ENCODE results near the gene ME1. TPM values are rescaled to one million over a fixed set of nuclear protein-coding genes. Genes with fewer than 3 reads are reported as not detected.

Gene ME1
- 10 to 100 TPM in 1 of 3 donors, 1 to 10 TPM in 2; 5.2 to 34.6 (median 7.2) TPM for total RNA-seq

DNA sequence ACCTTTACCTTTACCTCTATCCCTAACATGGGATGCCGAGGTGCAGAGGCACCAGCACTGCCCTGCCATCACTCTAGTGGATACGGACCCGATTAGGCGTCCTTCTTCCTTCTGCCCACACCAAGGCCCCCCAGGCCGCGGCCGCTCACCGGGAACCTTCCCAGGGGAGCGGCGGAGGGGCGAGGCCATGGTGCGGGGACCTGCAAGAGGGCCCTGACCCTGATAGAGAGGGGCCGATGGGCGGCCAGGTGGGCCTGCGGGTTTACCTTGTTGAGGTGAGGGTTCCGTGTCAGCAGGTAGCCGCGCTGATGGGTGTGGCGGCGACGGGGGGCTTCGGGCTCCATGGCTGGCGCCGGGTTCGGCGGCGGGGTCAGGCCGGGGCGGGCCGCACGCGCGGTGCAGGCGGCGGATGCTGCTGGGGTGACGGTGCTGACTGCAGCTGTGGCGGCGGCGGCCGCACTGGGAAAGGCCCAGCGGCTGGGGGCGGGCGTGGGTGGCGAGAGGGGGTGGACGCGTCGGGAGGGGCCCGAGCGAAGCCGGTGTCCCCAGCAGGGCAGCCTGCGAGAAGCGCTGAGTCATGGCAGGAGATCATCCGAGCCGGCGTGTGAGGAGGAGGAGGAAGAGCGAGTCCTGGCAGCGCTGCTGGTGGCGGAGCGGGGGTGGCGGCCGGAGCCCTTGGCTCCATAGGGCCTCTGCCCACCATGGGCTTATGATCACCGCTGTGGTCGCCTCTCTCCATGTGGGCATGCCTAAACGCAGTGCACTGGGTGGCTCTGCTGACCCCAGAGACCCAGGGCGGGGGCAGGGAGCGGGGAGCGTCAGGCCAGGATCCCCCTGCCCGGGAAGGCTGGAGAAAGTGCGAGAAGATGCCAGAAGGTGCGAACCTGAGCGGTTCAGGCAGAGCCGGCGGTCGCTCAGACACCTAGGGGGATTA, at the start of gene ME1:
Gene ME1 (minus strand): TSS at position 441 of the 934 bp plus-strand sequence. CDS start 97 bp downstream, at position 344.
- intact Hi-C loops (cut with DNase I; ENCODE audit: low total_unique reads) = no loop called here

DNA sequence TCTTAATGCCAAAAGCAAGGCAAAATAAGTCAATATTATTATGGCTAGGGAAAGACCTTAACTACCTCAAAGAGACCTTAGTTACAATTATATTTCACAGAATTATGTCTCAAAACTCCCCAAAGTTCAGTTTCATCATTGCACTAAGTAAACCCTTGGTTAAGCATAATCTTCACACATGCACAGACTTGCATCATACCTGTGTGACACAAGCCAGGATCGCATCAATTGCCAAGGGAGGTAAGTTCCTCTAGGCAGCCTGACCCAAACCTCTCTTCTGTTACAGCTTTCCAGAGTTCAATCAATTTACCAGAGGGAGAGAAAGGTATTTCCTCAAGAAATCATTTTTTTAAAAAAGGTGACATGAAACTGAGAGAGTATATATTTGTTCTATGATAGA, 49.6 kb upstream of the ME1 start:
- TF ChIP-seq POLR2AphosphoS5 (IDR thresholded peaks at IDR 0.05) = no peak
- TF ChIP-seq, protein P1, sequence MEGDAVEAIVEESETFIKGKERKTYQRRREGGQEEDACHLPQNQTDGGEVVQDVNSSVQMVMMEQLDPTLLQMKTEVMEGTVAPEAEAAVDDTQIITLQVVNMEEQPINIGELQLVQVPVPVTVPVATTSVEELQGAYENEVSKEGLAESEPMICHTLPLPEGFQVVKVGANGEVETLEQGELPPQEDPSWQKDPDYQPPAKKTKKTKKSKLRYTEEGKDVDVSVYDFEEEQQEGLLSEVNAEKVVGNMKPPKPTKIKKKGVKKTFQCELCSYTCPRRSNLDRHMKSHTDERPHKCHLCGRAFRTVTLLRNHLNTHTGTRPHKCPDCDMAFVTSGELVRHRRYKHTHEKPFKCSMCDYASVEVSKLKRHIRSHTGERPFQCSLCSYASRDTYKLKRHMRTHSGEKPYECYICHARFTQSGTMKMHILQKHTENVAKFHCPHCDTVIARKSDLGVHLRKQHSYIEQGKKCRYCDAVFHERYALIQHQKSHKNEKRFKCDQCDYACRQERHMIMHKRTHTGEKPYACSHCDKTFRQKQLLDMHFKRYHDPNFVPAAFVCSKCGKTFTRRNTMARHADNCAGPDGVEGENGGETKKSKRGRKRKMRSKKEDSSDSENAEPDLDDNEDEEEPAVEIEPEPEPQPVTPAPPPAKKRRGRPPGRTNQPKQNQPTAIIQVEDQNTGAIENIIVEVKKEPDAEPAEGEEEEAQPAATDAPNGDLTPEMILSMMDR (IDR thresholded peaks at IDR 0.05) = no peak
- TF ChIP-seq POLR2A (IDR thresholded peaks at IDR 0.05) = no peak
- no peak overlapping the region for H3K27ac ChIP-seq
- intact Hi-C loops (cut with DNase I; ENCODE audit: low total_unique reads) = loop anchor here (2.0 kb wide), 1 partner anchor 22 kb away; no protein-coding TSS in a partner anchor

More for the DNA sequence above, at the start of gene ME1:
- Histone ChIP-seq H3K36me3 (no peaks in the 10 kb centered on the region), H3K27me3 (no peaks in the 10 kb centered on the region), H3K27ac (peak within 1 kb of the TSS; percentile 16 to 36), H3K4me3 (peak within 1 kb of the TSS; percentile 55 to 65 (median 61)), H3K4me1 (no peaks in the 10 kb centered on the region), H3K9me3 (no peaks in the 10 kb centered on the region)
- TF ChIP-seq POLR2A (IDR thresholded peaks at IDR 0.05) (no peak), POLR2AphosphoS5 (IDR thresholded peaks at IDR 0.05) (no peak)
- TF ChIP-seq, protein P1 (IDR thresholded peaks at IDR 0.05) = no peak
- DNase-seq (ENCODE audit: low spot score in 2 of 2) = peak in 1 of 2 donors; percentile 22

GRCh38 chr6:83479389-83479788, 48.5 kb upstream of the ME1 start:
- H3K4me3 ChIP-seq = no peak overlapping the region
- no peaks in the 10 kb centered on the region for H3K36me3 ChIP-seq
- H3K4me1 ChIP-seq = no peaks in the 10 kb centered on the region
- intact Hi-C loops (cut with DNase I; ENCODE audit: low total_unique reads) = no loop called here
- H3K27ac ChIP-seq = no peak overlapping the region
- TF ChIP-seq POLR2AphosphoS5 (IDR thresholded peaks at IDR 0.05) = no peak
- no peak for TF ChIP-seq POLR2A (IDR thresholded peaks at IDR 0.05)
- TF ChIP-seq, protein P1 (IDR thresholded peaks at IDR 0.05) = no peak
- no peak for DNase-seq (ENCODE audit: low spot score in 2 of 2)
- no peaks in the 10 kb centered on the region for H3K27me3 ChIP-seq
- H3K9me3 ChIP-seq = no peaks in the 10 kb centered on the region

More for the DNA sequence above, 49.6 kb upstream of the ME1 start:
- Histone ChIP-seq H3K4me1 (no peaks in the 10 kb centered on the region), H3K36me3 (no peaks in the 10 kb centered on the region), H3K27me3 (no peaks in the 10 kb centered on the region), H3K4me3 (no peak overlapping the region), H3K9me3 (no peaks in the 10 kb centered on the region)
- no peak for DNase-seq (ENCODE audit: low spot score in 2 of 2)

DNA sequence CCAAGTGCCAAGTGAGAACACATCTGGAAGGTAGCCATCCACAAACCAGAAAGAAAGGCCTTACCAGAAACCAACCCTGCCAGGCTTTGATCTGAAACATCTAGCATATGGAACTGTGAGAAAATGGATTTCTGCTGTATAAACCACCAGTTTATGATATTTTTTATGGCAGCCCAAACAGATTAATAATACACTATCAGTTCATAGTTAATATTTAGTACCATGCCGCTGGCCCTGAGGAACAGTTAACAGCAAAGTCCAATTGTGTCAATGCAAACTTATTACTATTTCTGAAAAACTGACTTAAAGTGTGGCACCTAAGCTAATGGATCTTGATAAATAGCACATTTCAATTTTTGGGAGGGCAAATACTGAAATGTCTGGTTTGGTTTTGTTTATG, 46.1 kb upstream of the ME1 start:
- no peak for DNase-seq (ENCODE audit: low spot score in 2 of 2)
- H3K36me3 ChIP-seq = no peaks in the 10 kb centered on the region
- H3K9me3 ChIP-seq = no peaks in the 10 kb centered on the region
- TF ChIP-seq POLR2A (IDR thresholded peaks at IDR 0.05) (no peak), POLR2AphosphoS5 (IDR thresholded peaks at IDR 0.05) (no peak)
- TF ChIP-seq, protein P1 (IDR thresholded peaks at IDR 0.05) = no peak
- H3K4me1 ChIP-seq = no peaks in the 10 kb centered on the region
- no peaks in the 10 kb centered on the region for H3K27me3 ChIP-seq
- intact Hi-C loops (cut with DNase I; ENCODE audit: low total_unique reads) = no loop called here
- no peak overlapping the region for H3K27ac ChIP-seq
- H3K4me3 ChIP-seq = no peak overlapping the region

GRCh38 chr6:83474309-83474708, 43.5 kb upstream of the ME1 start:
- no peaks in the 10 kb centered on the region for H3K9me3 ChIP-seq

More at GRCh38 chr6:83474309-83474708, 43.5 kb upstream of the ME1 start:
- H3K27ac ChIP-seq = no peak overlapping the region
- H3K27me3 ChIP-seq = no peaks in the 10 kb centered on the region
- no peaks in the 10 kb centered on the region for H3K4me1 ChIP-seq
- no peak overlapping the region for H3K4me3 ChIP-seq
- no peak for DNase-seq (ENCODE audit: low spot score in 2 of 2)
- TF ChIP-seq POLR2A (IDR thresholded peaks at IDR 0.05) = no peak
- TF ChIP-seq, protein P1 (IDR thresholded peaks at IDR 0.05) = no peak
- no peak for TF ChIP-seq POLR2AphosphoS5 (IDR thresholded peaks at IDR 0.05)
- H3K36me3 ChIP-seq = no peaks in the 10 kb centered on the region
- intact Hi-C loops (cut with DNase I; ENCODE audit: low total_unique reads) = no loop called here

Data from breast epithelium (tissue), 4 donors.